Measurements from ENCODE around the gene SLC16A12. TPM values are rescaled to one million over a fixed set of nuclear protein-coding genes. Genes with fewer than 3 reads are reported as not detected.
A peak's percentile ranks its signal among the peaks of the same experiment; 100 is the strongest.

SLC16A12 gene
- total RNA-seq, 1 experiment from 2014 or later, result 0.50 TPM

DNA sequence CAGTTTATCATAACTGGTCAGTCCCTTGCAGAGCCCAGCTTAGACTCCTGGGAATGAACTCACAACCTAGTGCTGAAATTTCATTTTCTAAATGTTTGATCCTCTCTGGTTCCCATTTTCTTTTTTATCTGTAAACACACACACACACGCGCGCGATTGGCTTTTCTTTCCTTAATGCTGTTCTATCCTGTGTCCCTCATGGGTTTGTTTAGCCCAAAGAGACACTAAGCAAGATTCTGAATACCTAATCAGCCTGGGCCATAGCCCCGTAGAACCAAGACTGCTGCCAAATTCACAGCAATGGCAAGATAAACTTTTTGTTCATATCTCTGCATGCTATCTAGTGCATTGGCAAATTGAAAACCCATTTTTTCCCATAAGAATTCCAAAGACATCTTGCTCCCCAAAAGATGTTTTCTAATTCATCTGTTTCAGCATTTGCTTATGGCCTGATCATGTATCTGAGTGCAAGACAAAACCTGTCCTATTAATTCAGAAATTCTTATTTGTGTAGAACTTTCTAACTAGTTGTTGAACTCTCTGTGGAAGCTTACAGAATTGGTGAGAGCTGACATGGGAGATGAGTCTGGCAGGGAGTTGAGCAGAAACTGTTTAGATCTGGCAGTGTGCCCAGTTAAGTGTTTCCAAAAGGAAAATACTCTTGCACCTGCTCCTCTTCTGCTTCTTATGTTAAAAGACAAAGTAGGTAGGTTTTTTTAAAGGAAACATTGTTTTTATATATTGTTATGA is 144.7 kb downstream of the SLC16A12 start:
- no peak for DNase-seq (ENCODE audit: low spot score)

- DNase-seq (ENCODE audit: low spot score), result peak; percentile 55
Observed at GRCh38 chr10:89389254-89389653, 146.1 kb downstream of the SLC16A12 start.

DNA sequence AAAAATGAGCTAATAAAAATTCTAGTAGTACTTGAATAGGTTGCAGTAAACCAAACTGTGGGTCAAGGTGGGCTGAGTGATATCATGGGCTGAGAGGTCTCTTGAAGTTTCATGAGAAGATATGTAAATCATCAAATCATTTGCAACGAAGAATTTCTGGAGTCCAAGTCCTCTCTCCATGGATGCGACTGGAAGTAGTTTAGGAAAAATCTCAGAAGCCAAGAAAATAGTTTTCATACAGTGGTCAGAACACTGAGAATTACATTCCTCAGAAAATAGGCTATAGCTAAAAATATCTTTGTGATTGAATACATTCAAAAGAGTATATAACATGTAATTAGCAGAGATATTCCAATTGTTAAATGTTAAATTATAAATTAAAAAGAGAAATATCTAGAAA is 146.6 kb downstream of the SLC16A12 start:
- DNase-seq (ENCODE audit: low spot score), result no peak

DNA sequence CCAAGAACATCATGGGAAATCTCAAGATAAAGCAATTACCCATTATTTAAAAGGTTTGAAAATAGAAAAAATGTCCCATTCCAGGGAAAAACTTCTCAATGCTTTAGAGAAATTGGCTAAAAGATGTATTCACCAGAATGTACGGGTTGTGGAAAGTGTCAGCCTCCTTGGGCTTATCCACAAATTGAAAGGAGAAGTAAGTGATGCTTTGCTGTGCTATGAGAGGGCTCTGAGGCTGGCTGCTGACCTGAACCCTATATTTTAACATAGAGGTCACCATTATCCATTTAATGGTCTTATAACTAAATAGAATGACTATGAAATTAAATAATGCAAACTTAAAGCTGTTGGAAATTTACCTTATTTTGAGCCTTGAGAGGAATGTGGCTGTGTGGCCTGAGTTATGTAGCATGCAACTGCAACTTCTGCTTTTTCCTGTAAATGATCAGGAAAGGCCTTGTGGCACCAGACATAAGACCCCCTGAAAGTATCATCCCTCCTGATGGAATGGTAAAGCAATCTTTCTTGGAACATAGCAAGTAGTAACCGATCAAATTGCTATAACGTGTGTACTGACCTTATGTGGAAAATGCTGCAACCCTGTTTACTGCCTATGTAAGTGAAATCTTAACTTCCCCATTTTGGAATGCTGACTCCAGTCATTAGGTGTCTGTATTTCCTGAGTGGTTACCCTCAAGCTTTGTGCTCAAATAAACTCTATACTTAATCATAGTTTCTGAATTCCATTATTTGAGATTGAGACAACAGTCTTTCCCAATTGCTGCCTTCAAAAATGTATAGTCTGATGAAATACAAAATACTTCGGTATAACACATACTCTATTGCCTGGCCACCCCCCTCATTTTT is 150.7 kb downstream of the SLC16A12 start:
- DNase-seq (ENCODE audit: low spot score), result no peak

DNA sequence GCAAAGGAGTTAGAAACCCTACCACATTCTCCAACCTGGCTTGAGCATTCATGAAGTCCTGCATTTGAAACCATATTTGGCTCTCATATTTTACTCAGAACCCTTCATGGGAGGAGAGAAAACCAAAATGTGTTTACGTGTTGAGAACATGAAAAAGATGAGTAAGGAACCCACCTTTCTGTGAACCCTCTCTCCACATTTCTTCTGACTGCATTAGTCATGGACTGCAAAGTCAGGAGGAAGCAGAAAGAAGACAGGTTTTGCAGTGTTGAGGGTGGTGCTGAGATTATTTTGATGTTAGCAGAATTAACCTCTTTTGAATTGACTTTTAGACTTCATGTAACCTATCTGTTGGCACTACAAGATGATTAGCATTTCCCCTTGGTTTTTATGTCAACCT is 152.6 kb downstream of the SLC16A12 start:
- no peak for DNase-seq (ENCODE audit: low spot score)

Other genes starting within 250 kb of the SLC16A12 start
- gene IFIT2, start 233.5 kb downstream of the SLC16A12 start, total RNA-seq (2014; rRNA removed; shearing (Covaris generic)), result 2.5 and 3.5 TPM in 2 replicates
- gene IFIT3, start 207.6 kb downstream of the SLC16A12 start, total RNA-seq (2014; rRNA removed; shearing (Covaris generic)), result 16.6 and 17.2 TPM in 2 replicates
- gene IFIT1B, start 157.5 kb downstream of the SLC16A12 start, total RNA-seq (2014; rRNA removed; shearing (Covaris generic)), result not detected in 2 replicates
- 21.2 and 22.9 TPM in 2 replicates for gene IFIT1, start 143.0 kb downstream of the SLC16A12 start, total RNA-seq (2014; rRNA removed; shearing (Covaris generic))
- gene IFIT5, start 121.0 kb downstream of the SLC16A12 start, total RNA-seq (2014; rRNA removed; shearing (Covaris generic)), result 35.5 and 38.5 TPM in 2 replicates
- gene PANK1, start 109.6 kb upstream of the SLC16A12 start, total RNA-seq (2014; rRNA removed; shearing (Covaris generic)), result 5.3 and 6.2 TPM in 2 replicates
- 39.2 and 46.0 TPM in 2 replicates for gene KIF20B, start 166.0 kb upstream of the SLC16A12 start, total RNA-seq (2014; rRNA removed; shearing (Covaris generic))